Frontal cortex (tissue), 4 donors: Measurements from ENCODE around the gene METTL14. TPM values are rescaled to one million over a fixed set of nuclear protein-coding genes. Genes with fewer than 3 reads are reported as not detected.
"Not testable (repeated sequence)": the region's sequence is repeated elsewhere in the genome, so short reads cannot be mapped to it uniquely, and the experiment has no call there.

Source experiments
- DNase-seq, 2 donors: peaks; one replicate each; pipeline ENCODE4 v3.0.0; 2012; ENCODE audit warnings: low spot score in 2 of 2
- FAIRE-seq: peaks from 2 replicates; lab custom pipeline; 2012; peaks lifted over from hg19 to GRCh38; lab: Jason Lieb, UNC
- total RNA-seq: library from RNA; depleted of rRNA; stranded (reverse); fragments of >200 nt; gene quantifications from one replicate; pipeline ENCODE4 v1.2.3, GENCODE V29; 2014
- donor health status: control.
- donor health status: control.
- donor health status: control.

METTL14 gene
- total RNA-seq: 18.8 TPM

DNA sequence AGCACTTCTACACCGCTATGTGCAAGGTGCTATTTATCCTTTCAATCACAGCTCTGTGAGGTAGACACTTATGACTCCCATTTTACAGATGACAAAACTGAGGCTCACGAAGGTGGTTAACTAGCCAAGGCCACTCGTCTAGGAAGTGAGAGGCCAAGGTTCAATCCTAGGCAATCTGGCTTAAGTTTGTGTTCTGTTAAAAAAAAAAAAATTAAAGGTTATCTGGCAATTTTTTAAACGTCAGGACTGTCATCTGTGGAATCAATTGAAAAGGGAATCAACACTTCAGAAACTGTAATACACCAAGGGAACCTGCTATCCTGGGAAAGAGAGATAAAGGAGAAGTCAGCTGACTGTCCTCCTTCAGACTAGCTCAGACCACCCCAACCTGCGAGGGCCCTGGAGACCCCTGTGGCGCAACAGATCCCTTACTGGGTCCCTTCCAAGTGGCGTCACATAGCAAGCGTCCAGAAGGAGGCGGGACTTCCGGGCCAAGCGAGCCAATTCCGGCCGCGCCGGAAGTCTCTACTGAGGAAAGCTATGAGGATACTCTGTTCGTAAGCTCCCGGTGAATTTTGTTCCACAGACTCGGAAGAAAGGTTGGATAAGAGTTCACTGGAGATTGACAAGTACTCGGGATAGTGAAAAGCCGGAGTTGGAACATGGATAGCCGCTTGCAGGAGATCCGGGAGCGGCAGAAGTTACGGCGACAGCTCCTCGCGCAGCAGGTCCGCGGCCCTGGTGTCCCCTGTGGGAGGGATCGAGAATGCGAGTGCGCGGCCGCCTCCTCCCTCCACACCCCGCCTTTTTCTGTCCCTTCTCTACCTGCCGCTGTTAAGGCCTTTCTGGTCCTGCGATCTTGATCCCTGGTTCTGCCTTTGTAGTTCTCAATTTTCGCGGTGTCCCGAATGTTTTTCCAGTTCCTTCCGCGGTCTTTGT, at the start of gene METTL14:
TSS of gene METTL14 (plus strand) at position 520 of the 939 bp plus-strand sequence. CDS start at position 663, 143 bp downstream.
- DNase-seq (peak; percentile 48 to 79), FAIRE-seq (no peak)

DNA sequence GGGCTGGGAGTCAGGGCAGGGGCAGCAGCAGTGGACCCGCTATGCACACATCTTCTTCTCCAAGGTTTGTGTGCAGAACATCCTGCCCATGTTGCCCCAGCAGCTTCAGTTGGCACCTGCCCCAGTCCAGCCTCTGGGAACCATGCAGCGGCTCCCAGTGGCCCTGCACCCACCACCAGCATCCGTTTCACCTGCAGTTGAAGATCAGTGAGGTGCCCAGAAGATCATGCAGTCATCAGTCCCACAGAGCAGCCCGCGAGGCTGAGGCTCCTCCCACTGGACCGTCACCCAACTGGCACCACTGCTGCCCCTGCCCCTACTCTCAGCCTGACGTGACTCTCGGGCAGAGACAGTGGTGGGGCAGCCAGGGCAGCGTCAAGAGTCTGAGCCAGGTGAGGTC, 49.1 kb upstream of the METTL14 start:
- not testable (repeated sequence) for FAIRE-seq

GRCh38 chr4:118664665-118665064, 20.5 kb upstream of the METTL14 start:
- DNase-seq, FAIRE-seq: not testable (repeated sequence)

More for the DNA sequence above, 49.1 kb upstream of the METTL14 start:
- not testable (repeated sequence) for DNase-seq

DNA sequence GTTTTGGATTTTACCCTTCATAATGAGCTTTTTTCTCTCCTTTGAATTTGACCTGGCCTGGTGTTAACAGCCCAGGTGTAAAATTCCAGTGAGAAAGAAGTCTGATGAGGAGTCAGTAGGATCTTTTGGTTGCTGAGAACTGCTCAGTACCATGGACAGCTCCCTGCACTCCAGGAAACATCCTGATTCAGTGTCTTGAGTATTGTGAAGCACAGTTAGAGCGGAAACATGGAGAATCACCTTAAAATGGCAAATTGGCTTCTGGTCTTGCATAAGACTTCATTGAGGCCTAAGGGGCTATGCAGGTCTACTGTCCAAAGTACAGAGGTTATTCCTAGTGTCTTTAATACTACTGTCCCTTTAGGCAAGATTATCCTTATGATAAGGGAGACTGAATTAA, 16.0 kb upstream of the METTL14 start:
- FAIRE-seq, DNase-seq: not testable (repeated sequence)

DNA sequence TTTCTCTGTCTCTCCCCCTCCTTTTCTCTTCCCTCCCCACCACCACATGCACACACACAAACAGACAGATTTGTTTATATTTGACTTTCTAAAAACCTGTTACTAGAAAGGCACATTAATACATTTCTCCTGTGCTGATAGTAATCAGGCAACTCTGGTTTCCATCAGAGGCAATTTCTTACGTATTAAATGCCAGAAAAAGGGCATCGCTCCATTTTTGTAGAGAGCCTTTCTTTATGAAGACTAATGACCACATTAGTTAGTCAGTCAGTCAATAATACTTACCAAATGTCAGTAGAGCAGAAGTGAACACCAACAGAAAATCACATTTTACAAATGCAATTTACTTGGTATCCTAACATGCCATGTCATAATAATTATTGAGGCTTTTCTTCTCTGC, 14.2 kb upstream of the METTL14 start:
- not testable (repeated sequence) for FAIRE-seq, DNase-seq

DNA sequence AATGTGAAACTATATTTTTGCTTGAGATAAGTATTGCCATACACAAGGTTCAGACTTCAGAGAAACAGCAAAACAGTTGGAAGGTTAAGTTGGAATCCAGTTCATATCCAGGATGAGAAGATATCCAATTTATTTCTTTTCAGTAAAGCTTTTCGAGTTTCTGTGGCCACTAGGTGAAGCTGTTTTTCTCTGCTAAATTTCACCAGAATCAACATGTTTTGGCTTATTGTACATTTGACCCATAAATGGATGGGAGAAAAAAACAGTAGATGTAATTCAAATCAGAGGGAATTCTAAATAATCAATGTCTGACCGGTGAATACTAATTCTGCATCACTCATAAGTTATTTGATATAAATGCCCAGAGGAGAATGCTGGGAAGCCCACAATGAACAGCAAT, 9.1 kb upstream of the METTL14 start:
- no peak for FAIRE-seq
- no peak for DNase-seq

- FAIRE-seq (no peak), DNase-seq (no peak)
These were observed 4.4 kb upstream of the METTL14 start for GRCh38 chr4:118680808-118681207.

- DNase-seq (no peak), FAIRE-seq (no peak)
These were observed 2.3 kb upstream of the METTL14 start for GRCh38 chr4:118682928-118683327.

- FAIRE-seq: no peak
- DNase-seq: no peak
These were observed 1.7 kb upstream of the METTL14 start for GRCh38 chr4:118683513-118683912.

DNA sequence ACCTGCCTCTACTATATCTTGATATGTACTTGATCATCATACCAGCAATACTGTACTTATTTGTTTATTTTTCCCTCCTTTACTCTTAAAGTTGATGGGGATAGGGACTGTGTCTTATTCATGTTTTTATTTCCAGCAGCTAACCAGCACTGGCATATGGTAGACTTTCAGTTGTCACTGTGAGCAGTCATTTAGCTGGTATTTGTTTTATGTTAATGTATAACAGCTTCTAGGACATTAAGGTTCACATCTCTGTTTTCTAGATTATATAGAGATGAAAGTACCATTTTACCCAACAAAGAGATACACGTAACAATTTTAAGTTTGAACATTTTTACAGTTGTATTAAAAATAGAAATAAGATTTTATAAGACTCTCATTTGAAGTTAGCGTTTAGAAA, 17.9 kb downstream of the METTL14 start:
- no peak for DNase-seq
- FAIRE-seq: no peak

- peak; percentile 66 for FAIRE-seq
- no peak for DNase-seq
These were observed 25.9 kb downstream of the METTL14 start for GRCh38 chr4:118711052-118711451.

DNA sequence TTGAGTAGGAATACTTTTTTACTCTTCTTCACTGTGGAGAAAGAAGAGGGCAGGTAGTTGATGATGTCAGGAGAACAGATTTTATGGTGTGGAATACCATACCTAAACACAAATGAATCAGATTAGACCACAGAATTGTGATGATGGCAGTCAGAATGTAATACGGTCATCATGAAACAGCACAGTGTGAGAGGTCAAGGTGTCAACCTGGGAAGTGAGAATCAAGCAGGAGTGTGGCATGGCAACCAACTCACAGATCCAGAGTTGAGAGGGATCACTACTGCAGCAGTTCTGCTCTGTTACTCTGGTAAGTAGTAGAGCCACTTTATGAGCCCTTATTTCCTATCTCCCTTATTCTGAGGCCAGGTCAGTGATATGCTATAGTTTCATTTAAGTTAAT, 27.7 kb downstream of the METTL14 start:
- FAIRE-seq: no peak
- DNase-seq: no peak

DNA sequence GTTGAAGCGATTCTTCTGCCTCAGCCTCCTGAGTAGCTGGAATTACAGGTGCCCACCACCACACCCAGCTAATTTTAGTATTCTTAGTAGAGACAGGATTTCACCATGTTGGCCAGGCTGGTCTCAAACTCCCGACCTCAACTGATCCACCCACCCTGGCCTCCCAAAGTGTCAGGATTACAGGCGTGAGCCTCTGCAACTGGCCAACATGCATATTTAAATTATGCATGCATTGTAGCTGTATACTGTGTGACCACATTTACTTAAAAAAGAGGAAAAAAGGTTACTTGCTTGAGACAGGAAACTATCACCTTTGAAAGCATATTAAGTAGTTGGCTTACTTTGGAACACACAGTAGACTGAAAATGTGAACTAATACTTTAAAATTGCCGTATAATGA, 29.5 kb downstream of the METTL14 start:
- no peak for FAIRE-seq
- no peak for DNase-seq

DNA sequence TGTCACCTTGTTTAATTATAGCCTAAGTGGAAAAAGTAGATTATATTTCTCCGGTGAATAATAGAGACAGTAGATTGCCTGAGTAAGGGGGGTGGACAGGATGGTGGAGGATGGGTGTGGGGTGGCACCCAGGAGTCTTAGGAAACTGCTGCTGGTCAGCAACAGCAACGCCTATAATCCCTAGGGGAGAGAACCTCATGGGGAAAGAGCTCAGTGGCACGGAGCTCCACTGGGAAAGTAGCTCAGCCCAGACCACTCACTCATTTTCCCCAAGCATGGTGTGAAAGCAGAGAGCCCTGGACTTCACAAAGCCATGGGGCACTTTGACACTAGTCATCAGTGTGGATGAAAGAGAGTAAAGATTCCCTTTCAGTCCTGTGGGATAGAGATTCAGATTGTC, 31.1 kb downstream of the METTL14 start:
- FAIRE-seq: no peak

GRCh38 chr4:118718511-118719170, 33.4 kb downstream of the METTL14 start:
- no peak for FAIRE-seq

More for the DNA sequence above, 31.1 kb downstream of the METTL14 start:
- DNase-seq: no peak

DNA sequence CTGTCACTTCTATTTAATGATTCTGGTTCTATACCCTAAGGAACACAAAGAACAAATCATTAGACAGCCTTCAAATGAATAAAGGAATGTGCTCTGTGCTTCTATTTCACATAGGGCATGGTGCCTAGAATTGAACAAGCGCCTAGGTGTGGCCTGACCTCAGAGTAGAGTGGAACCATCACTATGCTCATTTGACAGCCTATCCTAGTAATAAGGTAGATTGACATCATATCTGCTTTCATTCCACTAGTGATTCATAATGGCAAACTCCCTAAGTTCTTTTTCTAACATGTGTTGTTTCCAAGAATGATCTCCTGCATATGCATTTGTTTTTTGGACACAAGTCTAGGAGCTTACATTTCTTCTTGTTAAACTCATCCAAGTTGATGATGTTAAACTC, 36.6 kb downstream of the METTL14 start:
- DNase-seq (no peak), FAIRE-seq (no peak)

More at GRCh38 chr4:118718511-118719170, 33.4 kb downstream of the METTL14 start:
- no peak for DNase-seq

GRCh38 chr4:118723369-118723768, 38.2 kb downstream of the METTL14 start:
- DNase-seq (no peak), FAIRE-seq (no peak)

GRCh38 chr4:118727360-118727759, 42.2 kb downstream of the METTL14 start:
- no peak for FAIRE-seq

DNA sequence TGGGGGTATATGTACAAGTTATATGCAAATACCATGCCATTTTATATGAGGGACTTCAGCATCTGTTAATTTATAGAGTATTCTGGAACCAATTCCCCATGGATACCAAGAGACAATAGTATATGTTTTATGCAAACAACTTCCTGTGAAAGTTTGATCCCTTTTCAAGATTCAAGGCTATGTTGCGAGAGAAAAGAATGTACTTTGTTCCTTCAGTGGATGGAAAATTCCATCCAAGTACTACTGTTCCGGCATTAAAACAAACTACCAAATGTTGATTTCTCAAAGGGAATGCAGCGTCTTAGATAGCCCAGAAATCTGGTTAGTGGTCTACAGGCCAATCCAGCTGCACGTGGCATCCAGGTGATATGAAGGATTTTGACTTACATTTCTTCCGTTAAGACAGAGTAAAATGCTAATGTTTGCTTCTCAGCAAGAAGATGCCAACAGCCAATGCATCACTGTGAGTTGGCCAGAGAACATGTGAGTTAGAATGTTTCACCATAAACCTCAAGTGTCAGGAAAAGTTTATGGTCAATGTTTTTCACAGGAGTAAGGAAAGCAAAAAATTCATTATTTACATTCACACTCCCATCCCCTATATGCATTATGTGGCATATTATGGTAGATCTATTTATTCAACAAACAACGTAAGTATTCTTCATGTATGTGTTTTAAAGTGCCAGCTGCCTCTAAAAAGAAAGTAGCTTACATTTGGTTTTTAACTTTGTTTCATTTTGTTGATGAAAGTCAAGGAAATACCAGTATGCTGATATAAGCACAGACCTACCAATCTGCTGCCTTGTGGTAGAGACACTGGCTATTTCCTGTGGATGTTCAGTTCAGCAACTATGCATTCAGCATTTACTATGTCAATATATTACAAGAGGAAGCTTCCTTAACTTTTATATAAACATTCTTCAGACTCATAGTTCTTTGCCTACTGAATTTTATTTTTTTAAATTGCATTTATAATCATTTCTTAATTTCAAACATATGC, 44.4 kb downstream of the METTL14 start:
- no peak for DNase-seq

More at GRCh38 chr4:118727360-118727759, 42.2 kb downstream of the METTL14 start:
- no peak for DNase-seq

DNA sequence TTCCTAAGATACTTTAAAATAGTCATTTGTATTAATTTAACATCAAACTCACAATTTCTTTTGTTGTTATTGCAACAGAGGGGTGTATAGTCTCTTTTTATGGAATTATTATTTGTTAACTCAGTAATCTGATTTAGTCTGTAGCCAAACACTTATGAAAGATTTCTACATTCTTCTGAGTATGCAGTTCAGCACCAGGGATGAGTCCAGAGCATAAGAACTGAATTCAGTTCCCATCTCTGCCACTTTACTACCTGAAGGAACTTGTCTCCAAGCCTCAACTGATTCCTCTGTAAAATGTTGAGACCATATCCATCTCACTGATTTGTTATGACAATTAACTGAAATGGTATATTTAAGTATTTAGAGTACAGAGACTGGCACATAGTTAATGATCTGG, 45.5 kb downstream of the METTL14 start:
- no peak for DNase-seq
- no peak for FAIRE-seq

More for the DNA sequence above, 44.4 kb downstream of the METTL14 start:
- FAIRE-seq: no peak
